Ecto neural progenitor cell (in vitro differentiated cells): ENCODE data around the gene ARID3A.
A peak's percentile ranks its signal among the peaks of the same experiment; 100 is the strongest.
"Not testable (repeated sequence)": the region's sequence is repeated elsewhere in the genome, so short reads cannot be mapped to it uniquely, and the experiment has no call there.

Experiments used
- DNase-seq: peaks from one replicate; pipeline ENCODE4 v3.0.0-alpha.2; 2018; ENCODE audit warnings: low spot score

ARID3A gene

GRCh38 chr19:925526-926322 is at the start of gene ARID3A:
ARID3A (plus strand) TSS chr19:926035; CDS start chr19:929529, 3,494 bp downstream.
- peak; percentile 90 for DNase-seq

DNA sequence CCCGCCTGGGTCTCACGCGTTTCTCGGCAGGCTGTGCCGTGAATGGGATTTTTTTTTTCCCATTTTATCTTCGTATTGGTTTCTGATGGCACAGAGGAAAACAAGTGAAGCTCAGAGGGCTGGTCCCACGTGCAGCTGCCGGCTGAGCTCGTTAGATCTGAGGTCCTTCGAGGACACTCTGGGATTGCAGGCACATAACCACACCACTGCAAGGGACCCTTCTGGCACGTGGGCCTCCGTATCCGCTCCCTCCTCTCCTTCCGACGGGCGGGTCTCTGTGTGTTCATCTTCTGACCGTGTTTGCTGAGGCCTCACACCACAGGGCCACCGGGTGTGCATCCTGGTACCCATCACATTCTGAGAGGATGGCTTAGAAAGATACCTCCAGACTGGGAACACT is 49.7 kb upstream of the ARID3A start:
- DNase-seq = no peak

DNA sequence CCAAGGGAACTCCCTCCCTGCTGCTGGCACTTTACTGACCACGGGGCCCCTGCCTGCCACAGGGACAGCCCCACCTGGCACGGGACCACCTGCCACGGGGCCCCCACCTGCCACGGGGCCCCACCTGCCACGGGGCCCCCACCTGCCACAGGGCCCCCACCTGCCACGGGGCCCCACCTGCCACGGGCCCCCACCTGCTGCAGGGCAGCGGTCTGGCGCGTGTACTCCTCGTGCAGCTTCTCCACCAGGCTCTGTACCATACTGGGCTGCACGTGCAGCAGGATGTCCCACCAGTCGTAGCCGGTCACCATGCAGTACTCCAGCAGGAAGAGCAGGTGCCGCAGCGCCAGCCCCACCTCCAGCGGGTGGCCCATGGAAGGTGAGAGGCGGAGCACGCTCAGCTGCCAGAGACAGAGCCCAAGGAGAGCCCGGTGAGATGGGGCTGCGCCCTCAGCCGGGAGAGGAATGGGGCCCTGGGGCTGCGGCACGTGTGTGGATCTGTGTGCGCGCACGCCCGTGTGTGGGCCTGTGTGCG is 49.0 kb upstream of the ARID3A start:
- DNase-seq = no peak

GRCh38 chr19:877992-878660 is 47.7 kb upstream of the ARID3A start:
- not testable (repeated sequence) for DNase-seq

DNA sequence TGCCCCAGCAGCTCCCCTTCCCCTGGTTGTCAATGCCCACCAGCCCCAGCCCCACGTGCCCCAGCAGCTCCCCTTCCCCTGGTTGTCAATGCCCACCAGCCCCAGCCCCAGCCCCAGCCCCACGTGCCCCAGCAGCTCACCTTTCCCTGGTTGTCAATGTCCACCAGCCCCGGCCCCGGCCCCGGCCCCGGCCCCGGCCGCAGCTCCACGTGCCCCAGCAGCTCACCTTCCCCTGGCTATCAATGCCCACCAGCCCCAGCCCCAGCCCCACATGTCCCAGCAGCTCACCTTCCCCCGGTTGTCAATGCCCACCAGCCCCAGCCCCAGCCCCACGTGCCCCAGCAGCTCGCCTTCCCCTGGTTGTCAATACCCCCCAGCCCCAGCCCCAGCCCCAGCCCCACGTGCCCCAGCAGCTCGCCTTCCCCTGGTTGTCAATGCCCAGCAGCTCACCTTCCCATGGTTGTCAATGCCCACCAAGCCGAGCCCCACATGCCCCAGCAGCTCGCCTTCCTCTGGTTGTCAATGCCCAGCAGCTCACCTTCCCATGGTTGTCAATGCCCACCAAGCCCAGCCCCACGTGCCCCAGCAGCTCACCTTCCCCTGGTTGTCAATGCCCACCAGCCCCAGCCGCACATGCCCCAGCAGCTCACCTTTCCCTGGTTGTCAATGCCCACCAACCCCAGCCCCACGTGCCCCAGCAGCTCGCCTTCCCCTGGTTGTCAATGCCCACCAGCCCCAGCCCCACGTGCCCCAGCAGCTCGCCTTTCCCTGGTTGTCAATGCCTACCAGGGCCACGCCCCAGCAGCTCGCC is 46.9 kb upstream of the ARID3A start:
- DNase-seq = not testable (repeated sequence)

GRCh38 chr19:879711-880438 is 46.0 kb upstream of the ARID3A start:
- no peak for DNase-seq

- DNase-seq = no peak
Observed at GRCh38 chr19:881385-882071, 44.3 kb upstream of the ARID3A start.

- DNase-seq = no peak
Observed at GRCh38 chr19:882871-883497, 42.9 kb upstream of the ARID3A start.

- no peak for DNase-seq
Observed at GRCh38 chr19:883661-884211, 42.1 kb upstream of the ARID3A start.

GRCh38 chr19:884420-885211 is 41.2 kb upstream of the ARID3A start:
- DNase-seq = no peak

GRCh38 chr19:885536-886224 is 40.2 kb upstream of the ARID3A start:
- DNase-seq = no peak

GRCh38 chr19:887072-887471 is 38.8 kb upstream of the ARID3A start:
- DNase-seq = no peak

DNA sequence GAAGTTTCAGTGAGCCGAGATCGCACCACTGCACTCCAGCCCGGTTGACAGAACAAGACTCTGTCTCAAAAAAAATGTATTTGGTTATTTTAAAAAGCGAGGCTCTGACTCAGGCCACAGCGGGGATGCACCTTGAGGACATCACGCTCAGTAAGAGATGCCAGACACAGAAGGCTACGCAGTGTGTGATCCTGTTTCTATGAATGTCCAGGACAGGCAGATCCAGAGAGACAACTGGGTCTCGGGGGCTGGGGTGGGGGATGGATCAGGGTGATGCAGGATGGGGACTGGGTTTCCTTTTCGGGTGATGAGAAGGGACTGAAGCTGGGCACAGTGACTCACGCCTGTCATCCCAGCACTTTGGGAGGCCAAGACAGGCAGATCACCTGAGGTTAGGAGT is 38.2 kb upstream of the ARID3A start:
- no peak for DNase-seq

DNA sequence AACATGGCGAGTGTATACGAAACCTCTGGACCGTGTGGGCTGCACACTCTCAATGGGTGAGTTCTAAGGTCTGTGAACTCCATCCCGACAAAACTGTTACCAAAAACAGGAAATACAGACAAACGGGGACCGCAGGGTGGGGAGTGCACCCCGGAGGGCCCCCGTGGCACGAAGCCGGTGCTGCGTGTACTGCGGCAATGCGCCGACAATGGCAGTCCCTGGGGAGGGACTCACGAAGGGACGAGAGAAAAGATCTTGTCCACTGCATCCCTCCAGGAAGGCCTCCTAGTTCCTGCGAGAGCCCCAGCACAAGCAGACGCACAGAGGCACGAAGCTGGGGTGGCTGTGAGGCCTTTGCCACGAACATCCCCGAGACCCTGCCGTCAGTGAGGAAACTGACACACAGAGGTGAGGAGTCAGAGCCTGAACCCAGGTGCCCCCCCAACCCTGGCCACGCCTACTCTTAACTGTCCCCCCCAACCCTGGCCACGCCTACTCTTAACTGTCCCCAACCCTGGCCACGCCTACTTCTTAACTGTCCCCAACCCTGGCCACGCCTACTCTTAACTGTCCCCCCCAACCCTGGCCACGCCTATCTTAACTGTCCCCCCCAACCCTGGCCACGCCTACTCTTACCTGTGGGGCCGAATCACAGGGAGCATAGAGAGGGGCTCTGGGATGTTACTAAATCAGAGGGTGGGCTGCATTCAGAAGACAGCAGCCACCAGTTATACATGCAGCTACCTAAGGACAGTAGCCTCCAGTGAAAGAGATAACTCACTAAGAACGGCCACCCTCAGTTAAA is 37.1 kb upstream of the ARID3A start:
- no peak for DNase-seq

DNA sequence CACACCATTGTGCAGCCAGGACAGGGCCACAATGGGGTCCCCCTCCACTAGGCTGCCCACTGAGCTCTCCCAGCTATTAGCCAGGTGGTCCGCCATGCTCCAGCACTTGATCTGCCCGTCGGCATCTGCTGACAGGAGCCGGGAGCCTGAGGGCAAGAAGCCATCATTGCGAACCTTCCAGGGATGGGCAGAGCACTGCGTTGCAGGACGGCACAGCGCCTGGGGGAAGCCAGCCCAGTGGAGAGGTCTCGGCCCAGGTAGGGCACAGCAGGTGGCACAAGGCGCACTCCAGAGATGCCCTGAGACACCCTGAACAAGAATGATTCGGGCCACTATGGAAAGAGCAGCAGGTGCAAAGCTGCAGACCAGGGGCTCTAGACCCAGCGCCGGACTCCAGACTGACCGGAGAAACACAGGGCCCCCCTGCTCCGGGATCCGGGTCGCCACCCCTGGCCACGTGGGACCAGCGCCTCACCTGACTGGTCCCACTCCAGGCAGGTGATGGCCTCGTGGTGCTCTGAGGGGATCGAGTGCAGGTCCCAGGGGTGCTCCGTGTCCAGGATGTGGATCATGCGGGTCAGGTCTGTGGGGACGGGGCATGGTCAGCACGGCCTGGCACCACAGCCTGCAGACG is 36.1 kb upstream of the ARID3A start:
- DNase-seq = no peak

DNA sequence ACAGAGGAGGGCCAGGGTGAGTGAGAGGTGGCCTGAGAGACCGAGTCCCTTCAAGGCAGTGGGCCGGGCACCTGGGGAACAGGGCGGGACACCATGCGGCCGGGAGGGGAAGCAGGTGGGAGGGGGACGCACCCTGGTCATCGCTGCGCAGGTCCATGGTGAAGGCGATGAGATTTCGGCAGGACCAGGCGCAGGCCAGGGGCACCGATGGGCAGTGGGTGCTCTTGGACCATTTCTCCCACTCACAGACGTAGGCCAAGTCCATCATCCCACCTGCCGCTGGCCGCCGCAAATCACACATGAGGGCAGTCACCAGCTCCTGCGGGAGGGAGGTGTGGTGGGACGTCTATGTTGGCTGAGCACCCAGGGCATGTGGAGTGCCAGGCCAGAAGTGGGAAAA is 35.0 kb upstream of the ARID3A start:
- DNase-seq = no peak

DNA sequence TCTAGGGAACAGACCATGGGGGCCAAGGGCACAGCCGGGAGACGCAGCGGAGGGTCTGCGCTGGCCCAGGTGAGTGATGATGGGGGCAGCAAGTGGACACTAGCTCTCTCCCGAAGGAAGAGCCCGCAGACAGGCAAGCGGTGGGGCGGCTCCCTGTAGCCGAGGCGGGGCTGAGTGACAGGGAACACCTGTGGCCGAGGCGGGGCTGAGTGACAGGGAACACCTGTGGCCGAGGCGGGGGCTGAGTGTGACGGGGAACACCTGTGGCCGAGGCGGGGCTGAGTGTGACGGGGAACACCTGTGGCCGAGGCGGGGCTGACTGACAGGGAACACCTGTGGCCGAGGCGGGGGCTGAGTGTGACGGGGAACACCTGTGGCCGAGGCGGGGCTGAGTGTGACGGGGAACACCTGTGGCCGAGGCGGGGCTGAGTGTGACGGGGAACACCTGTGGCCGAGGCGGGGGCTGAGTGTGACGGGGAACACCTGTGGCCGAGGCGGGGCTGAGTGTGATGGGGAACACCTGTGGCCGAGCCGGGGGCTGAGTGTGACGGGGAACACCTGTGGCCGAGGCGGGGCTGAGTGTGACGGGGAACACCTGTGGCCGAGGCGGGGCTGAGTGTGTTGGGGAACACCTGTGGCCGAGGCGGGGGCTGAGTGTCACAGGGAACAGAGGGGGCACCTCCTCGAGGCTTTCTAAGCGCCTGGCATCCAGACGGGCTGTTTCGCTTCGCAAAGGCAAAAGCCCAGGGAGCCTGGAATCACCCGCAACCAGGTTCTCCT is 34.2 kb upstream of the ARID3A start:
- not testable (repeated sequence) for DNase-seq
